HCT116 (cell line): ENCODE measurements around the gene RTL9. TPM values are rescaled to one million over a fixed set of nuclear protein-coding genes. Genes with fewer than 3 reads are reported as not detected.
A peak's percentile ranks its signal among the peaks of the same experiment; 100 is the strongest.

Source experiments
- ATAC-seq: fragments of 200-7000 bp; cut with Tn5 transposase; 2 replicates; pipeline ENCODE4 v1.9.1; 2020; ENCODE audit warnings: mild to moderate bottlenecking, moderate library complexity
- Bru-seq: library from RNA; stranded (reverse); fragments of 400-500 nt; gene quantifications from one replicate; lab custom pipeline; 2021; lab: Mats Ljungman, UMichigan
- BruChase-seq, 2 experiments: library from RNA; stranded (reverse); fragments of 400-500 nt; gene quantifications; one replicate each; lab custom pipeline; 2021; lab: Mats Ljungman, UMichigan
- BruUV-seq: library from RNA; stranded (reverse); fragments of 400-500 nt; replicated peaks from 2 replicates; lab custom pipeline; 2021; lab: Mats Ljungman, UMichigan
- CTCF ChIA-PET: fragments of 300-600 bp; sonication (Branson Sonifier 250); formaldehyde crosslinking; loops from one replicate; lab custom pipeline; 2021; ENCODE audit warnings: antibody characterized with exemption; lab: Charles Lee
- POLR2A ChIA-PET: fragments of 300-600, 350-600 bp; sonication (Branson Sonifier 250); formaldehyde crosslinking; loops from one replicate; lab custom pipeline; 2021; ENCODE audit warnings: antibody characterized with exemption; lab: Charles Lee
- RAD21 ChIA-PET, 2 experiments: fragments of 300-600 bp; sonication (Branson Sonifier 250); formaldehyde crosslinking; loops; one replicate each; lab custom pipeline; 2023; ENCODE audit warnings: low total read pairs in 2 of 2; ENCODE audit not compliant: uncharacterized antibody in 2 of 2, unreplicated experiment in 2 of 2, low non-redundant PET in 1 of 2; lab: Charles Lee
- DNase-seq: peaks from one replicate; pipeline ENCODE4 v3.0.0-alpha.2; 2010; ENCODE audit warnings: low read depth, low spot score
- H2AFZ ChIP-seq: fragments of 200-600 bp; shearing (Covaris generic), sonication (generic); 2 replicates; pipeline ENCODE4 v1.6.1; 2017; ENCODE audit warnings: low read depth, mixed run types, mixed read lengths, antibody characterized with exemption, low read length; ENCODE audit not compliant: poor library complexity, severe bottlenecking
- H3K27ac ChIP-seq: 2 replicates; pipeline ENCODE4 v1.5.1; 2012; ENCODE audit warnings: low read depth, low read length
- H3K27me3 ChIP-seq: fragments of 200-600 bp; sonication (generic); 2 replicates; pipeline ENCODE4 v1.6.1; 2016; ENCODE audit warnings: mixed run types, low read length, mixed read lengths; ENCODE audit not compliant: insufficient read depth
- H3K36me3 ChIP-seq, 2 experiments: fragments of 200-500 bp in 1 of 2; fragments of 200-600 bp in 1 of 2; sonication (Bioruptor generic) in 1 of 2; sonication (generic) in 1 of 2; 2 replicates each; pipeline versions ENCODE4 v1.5.1 to v1.6.1; 2014 to 2016; ENCODE audit warnings: low read length in 2 of 2, inconsistent platforms in 1 of 2, mixed read lengths in 1 of 2, mixed run types in 1 of 2; ENCODE audit not compliant: insufficient read depth in 2 of 2, control insufficient read depth in 1 of 2
- H3K4me1 ChIP-seq, 2 experiments: fragments of 200-600 bp in 1 of 2; sonication (generic) in 1 of 2; 2 replicates each; pipeline versions ENCODE4 v1.5.1 to v1.6.1; 2012 to 2017; ENCODE audit warnings: low read length in 2 of 2, inconsistent platforms in 1 of 2, mild to moderate bottlenecking in 1 of 2, mixed read lengths in 1 of 2, mixed run types in 1 of 2, moderate library complexity in 1 of 2; ENCODE audit not compliant: insufficient read depth in 2 of 2, control insufficient read depth in 1 of 2
- H3K4me2 ChIP-seq: fragments of 200-600 bp; sonication (generic); 2 replicates; pipeline ENCODE4 v1.6.1; 2017; ENCODE audit warnings: mixed run types, low read length, mixed read lengths
- H3K4me3 ChIP-seq, 2 experiments: fragments of 200-600 bp in 1 of 2; sonication (generic) in 1 of 2; replicated peaks in 1 of 2; 2 replicates each; pipeline ENCODE4 v1.5.1; 2011 to 2016; ENCODE audit warnings: low read length in 2 of 2, control low read depth in 1 of 2, low read depth in 1 of 2, mild to moderate bottlenecking in 1 of 2, mixed read lengths in 1 of 2, mixed run types in 1 of 2
- H3K79me2 ChIP-seq: fragments of 200-600 bp; sonication (generic); 2 replicates; pipeline ENCODE4 v1.6.1; 2017; ENCODE audit warnings: mild to moderate bottlenecking, mixed run types, low read length, moderate library complexity, mixed read lengths; ENCODE audit not compliant: insufficient read depth
- H3K9ac ChIP-seq: fragments of 200-600 bp; sonication (generic); 2 replicates; pipeline ENCODE4 v1.6.1; 2016; ENCODE audit warnings: low read length, mixed read lengths
- H3K9me2 ChIP-seq: fragments of 200-600 bp; sonication (generic), shearing (Covaris generic); 2 replicates; pipeline ENCODE4 v1.6.1; 2017; ENCODE audit warnings: mixed run types, mild to moderate bottlenecking, moderate library complexity; ENCODE audit not compliant: insufficient read depth
- H3K9me3 ChIP-seq, 2 experiments: fragments of 200-500 bp in 1 of 2; fragments of 200-600 bp in 1 of 2; sonication (Bioruptor generic) in 1 of 2; sonication (generic) in 1 of 2; 2 replicates each; pipeline ENCODE4 v1.6.1; 2014 to 2017; ENCODE audit warnings: low read length in 2 of 2, mixed read lengths in 2 of 2, inconsistent platforms in 1 of 2, low read depth in 1 of 2, mild to moderate bottlenecking in 1 of 2, mixed run types in 1 of 2, moderate library complexity in 1 of 2; ENCODE audit not compliant: control insufficient read depth in 1 of 2, insufficient read depth in 1 of 2
- H4K20me1 ChIP-seq: fragments of 200-600 bp; sonication (generic), shearing (Covaris generic); 2 replicates; pipeline ENCODE4 v1.6.1; 2017; ENCODE audit warnings: mixed run types, mild to moderate bottlenecking, moderate library complexity; ENCODE audit not compliant: insufficient read depth
- ATF3 ChIP-seq: IDR thresholded peaks from 2 replicates; pipeline ENCODE4 v1.6.1; 2012
- CBX3 ChIP-seq: IDR thresholded peaks from 2 replicates; pipeline ENCODE4 v1.6.1; 2012; ENCODE audit warnings: low read depth
- CEBPB ChIP-seq: IDR thresholded peaks from 2 replicates; pipeline ENCODE4 v1.6.1; 2012; ENCODE audit warnings: low read depth
- EGR1 ChIP-seq: IDR thresholded peaks from 2 replicates; pipeline ENCODE4 v1.6.1; 2012; ENCODE audit warnings: low read depth
- ELF1 ChIP-seq: IDR thresholded peaks from 2 replicates; pipeline ENCODE4 v1.6.1; 2012; ENCODE audit warnings: low read depth, borderline replicate concordance
- EZH2phosphoT487 ChIP-seq: fragments of 200-600 bp; IDR thresholded peaks from 2 replicates; pipeline ENCODE4 v1.6.1; 2018; ENCODE audit warnings: antibody characterized with exemption, borderline replicate concordance
- JUND ChIP-seq: IDR thresholded peaks from 2 replicates; pipeline ENCODE4 v1.6.1; 2012
- MAX ChIP-seq: IDR thresholded peaks from 2 replicates; pipeline ENCODE4 v1.6.1; 2012
- POLR2AphosphoS5 ChIP-seq: IDR thresholded peaks from 2 replicates; pipeline ENCODE4 v1.6.1; 2011; ENCODE audit warnings: mild to moderate bottlenecking, low read depth, low read length, moderate library complexity
- RAD21 ChIP-seq: IDR thresholded peaks from 2 replicates; pipeline ENCODE4 v1.6.1; 2012; ENCODE audit warnings: low read depth, mild to moderate bottlenecking
- REST ChIP-seq: IDR thresholded peaks from 2 replicates; pipeline ENCODE4 v1.6.1; 2012; ENCODE audit warnings: low read depth
- SIN3A ChIP-seq: IDR thresholded peaks from 2 replicates; pipeline ENCODE4 v1.6.1; 2012; ENCODE audit warnings: low read depth
- SP1 ChIP-seq: IDR thresholded peaks from 2 replicates; pipeline ENCODE4 v1.6.1; 2012; ENCODE audit warnings: low read depth
- ZBTB33 ChIP-seq: IDR thresholded peaks from 2 replicates; pipeline ENCODE4 v1.6.1; 2011; ENCODE audit warnings: mild to moderate bottlenecking, low read length, moderate library complexity; ENCODE audit not compliant: insufficient replicate concordance; ENCODE audit errors: extremely low read depth
- intact Hi-C: fragments of 100-400 bp; cut with micrococcal nuclease; formaldehyde crosslinking; loops from 2 replicates; pipeline ENCODE4 v1.10.0; 2022
- long read RNA-seq: library from polyadenylated mRNA; unstranded; transcript quantifications from one replicate; pipeline ENCODE4 v2.0.0, GENCODE V29; 2021; ENCODE audit not compliant: unreplicated experiment
- polyA plus RNA-seq: library from polyadenylated mRNA; unstranded; fragments of >200 nt; gene quantifications from 2 replicates; pipeline ENCODE4 v1.2.1, GENCODE V29; 2012; ENCODE audit warnings: missing spikeins
- total RNA-seq: library from RNA; stranded (reverse); gene quantifications from one replicate; pipeline ENCODE4 v1.2.1, GENCODE V29; 2021; ENCODE audit not compliant: unreplicated experiment

RTL9 gene
- total RNA-seq: 0.10 TPM
- 0.08 TPM in 1 of 2 replicates, not detected in the other for polyA plus RNA-seq
- percentile 11 among the genes with signal in this experiment for Bru-seq, nascent RNA
- BruChase-seq, experiment 1, labeled RNA remaining after a 6-hour chase: percentile 13 among the genes with signal in this experiment
- BruChase-seq, experiment 2, labeled RNA remaining after a 2-hour chase: percentile 18 among the genes with signal in this experiment
- long read RNA-seq: 0 reads

GRCh38 chrX:110358548-110358947, at the start of gene RTL9:
Gene RTL9 (plus strand): TSS chrX:110358848. CDS start chrX:110450618, 91,770 bp downstream.
- ChIA-PET RAD21 (no interaction called here), POLR2A (no interaction called here), CTCF (no interaction called here)
- BruUV-seq: no TSS peak
- no peak for DNase-seq
- TF ChIP-seq CBX3 (no peak), JUND (no peak), RAD21 (no peak), CEBPB (no peak), SIN3A (no peak), EZH2phosphoT487 (no peak)
- Histone ChIP-seq H3K27ac (no peak within 1 kb of the TSS), H2AFZ (no peak within 1 kb of the TSS), H3K9me2 (no peaks in the 10 kb centered on the region), H3K27me3 (no peaks in the 10 kb centered on the region), H3K9ac (no peak within 1 kb of the TSS), H3K36me3 (no peaks in the 10 kb centered on the region), H3K4me1 (no peaks in the 10 kb centered on the region), H4K20me1 (no peaks in the 10 kb centered on the region), H3K9me3 (no peaks in the 10 kb centered on the region), H3K4me3 (no peak within 1 kb of the TSS), H3K79me2 (no peaks in the 10 kb centered on the region), H3K4me2 (no peak within 1 kb of the TSS)
- no peak for ATAC-seq
- intact Hi-C loops: no loop called here

GRCh38 chrX:110310000-110310790, 48.5 kb upstream of the RTL9 start:
- Histone ChIP-seq H3K36me3 (no peaks in the 10 kb centered on the region), H3K27me3 (no peaks in the 10 kb centered on the region), H3K4me1 (no peaks in the 10 kb centered on the region), H3K9me3 (no peaks in the 10 kb centered on the region), H4K20me1 (0 out of 2 replicates have a peak, but pooled peaks cover 4% of the 10 kb centered on the region), H2AFZ (no peak overlapping the region), H3K4me2 (no peak overlapping the region), H3K79me2 (peaks cover 22% of the 10 kb centered on the region; the same call in 1 of the 2 replicates), H3K9me2 (no peaks in the 10 kb centered on the region), H3K4me3 (no peak overlapping the region), H3K27ac (no peak overlapping the region), H3K9ac (no peak overlapping the region)
- no peak for DNase-seq
- RAD21 ChIA-PET: no interaction called here
- no TSS peak for BruUV-seq
- POLR2A ChIA-PET: no interaction called here
- CTCF ChIA-PET: no interaction called here
- ATAC-seq: no peak
- intact Hi-C loops: loop anchor here (10.0 kb wide), 2 partner anchors 95 to 395 kb away; no protein-coding TSS in a partner anchor
- TF ChIP-seq ZBTB33: no peak
- TF ChIP-seq ELF1: no peak
- no peak for TF ChIP-seq ATF3
- no peak for TF ChIP-seq SP1
- no peak for TF ChIP-seq RAD21
- no peak for TF ChIP-seq REST
- TF ChIP-seq MAX: no peak
- no peak for TF ChIP-seq EGR1
- no peak for TF ChIP-seq POLR2AphosphoS5
